Lower lobe of right lung (tissue), 2 donors: ENCODE results near the gene LRP5. TPM values are rescaled to one million over a fixed set of nuclear protein-coding genes. Genes with fewer than 3 reads are reported as not detected.

Experiments
- ATAC-seq, 2 donors: fragments of 200-7000 bp; cut with Tn5 transposase; one replicate each; pipeline ENCODE4 v1.9.1; 2020 to 2022; ENCODE audit warnings: mild to moderate bottlenecking in 2 of 2, moderate library complexity in 2 of 2
- DNase-seq: peaks from one replicate; pipeline ENCODE4 v3.0.0-alpha.2; 2020
- H3K27ac ChIP-seq: fragments of 200-600 bp; one replicate; pipeline ENCODE4 v1.8.0; 2022
- H3K27me3 ChIP-seq: fragments of 200-600 bp; one replicate; pipeline ENCODE4 v1.8.0; 2022; ENCODE audit warnings: low read depth
- H3K36me3 ChIP-seq: fragments of 200-600 bp; one replicate; pipeline ENCODE4 v1.8.0; 2022; ENCODE audit warnings: mild to moderate bottlenecking
- H3K4me1 ChIP-seq: fragments of 200-600 bp; one replicate; pipeline ENCODE4 v1.8.0; 2022
- H3K4me3 ChIP-seq: fragments of 200-600 bp; one replicate; pipeline ENCODE4 v1.8.0; 2022; ENCODE audit warnings: mild to moderate bottlenecking
- H3K9me3 ChIP-seq: fragments of 200-600 bp; one replicate; pipeline ENCODE4 v1.8.0; 2022
- intact Hi-C: fragments of 100-400 bp; cut with DNase I; formaldehyde crosslinking; loops from one replicate; pipeline ENCODE4 v1.11.0; 2022
- total RNA-seq: library from RNA; stranded (reverse); fragmentation: NEBNext Ultra II Directional; extraction: Animal tissue kit (Norgen Biotek cat#: 25700); gene quantifications from one replicate; pipeline ENCODE4 v1.2.1, GENCODE V29; 2021
- TF ChIP-seq, protein P1 (sequence below): fragments of 200-600 bp; IDR thresholded peaks from one replicate; pipeline ENCODE4 v1.8.0; 2022; ENCODE audit warnings: antibody characterized with exemption, mild to moderate bottlenecking
- donor health status: DM: no; HTN: yes; CAD: no; lungs with severe emphysema.

LRP5 gene
- total RNA-seq, 1 donor from 2014 or later = 66.1 TPM

DNA sequence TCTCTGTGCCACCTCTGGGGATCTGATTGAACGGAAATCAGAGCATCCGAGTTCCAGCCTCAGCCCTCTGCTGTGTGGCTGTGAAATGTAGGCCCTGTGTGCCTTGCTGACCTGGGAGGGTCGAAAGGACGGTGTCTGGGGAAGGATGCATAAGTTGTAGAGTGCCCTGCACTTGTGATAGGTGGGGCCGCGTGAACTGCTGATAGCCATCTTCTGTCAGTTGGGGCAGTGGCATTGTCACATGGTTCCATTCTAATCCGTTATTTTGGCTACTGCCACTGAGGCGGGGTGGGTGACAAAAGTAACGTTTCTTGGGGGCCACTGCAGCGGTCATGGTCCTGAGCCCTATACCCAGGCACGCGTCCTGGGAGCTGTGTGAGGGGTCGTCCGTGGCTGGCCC is 63.4 kb downstream of the LRP5 start:
- ATAC-seq (no peak), DNase-seq (no peak)
- Histone ChIP-seq H3K4me3 (no peak overlapping the region), H3K27me3 (no peaks in the 10 kb centered on the region), H3K27ac (no peak overlapping the region), H3K9me3 (no peaks in the 10 kb centered on the region), H3K36me3 (no peaks in the 10 kb centered on the region), H3K4me1 (peaks cover 86% of the 10 kb centered on the region)
- intact Hi-C loops = no loop called here
- TF ChIP-seq, protein P1, sequence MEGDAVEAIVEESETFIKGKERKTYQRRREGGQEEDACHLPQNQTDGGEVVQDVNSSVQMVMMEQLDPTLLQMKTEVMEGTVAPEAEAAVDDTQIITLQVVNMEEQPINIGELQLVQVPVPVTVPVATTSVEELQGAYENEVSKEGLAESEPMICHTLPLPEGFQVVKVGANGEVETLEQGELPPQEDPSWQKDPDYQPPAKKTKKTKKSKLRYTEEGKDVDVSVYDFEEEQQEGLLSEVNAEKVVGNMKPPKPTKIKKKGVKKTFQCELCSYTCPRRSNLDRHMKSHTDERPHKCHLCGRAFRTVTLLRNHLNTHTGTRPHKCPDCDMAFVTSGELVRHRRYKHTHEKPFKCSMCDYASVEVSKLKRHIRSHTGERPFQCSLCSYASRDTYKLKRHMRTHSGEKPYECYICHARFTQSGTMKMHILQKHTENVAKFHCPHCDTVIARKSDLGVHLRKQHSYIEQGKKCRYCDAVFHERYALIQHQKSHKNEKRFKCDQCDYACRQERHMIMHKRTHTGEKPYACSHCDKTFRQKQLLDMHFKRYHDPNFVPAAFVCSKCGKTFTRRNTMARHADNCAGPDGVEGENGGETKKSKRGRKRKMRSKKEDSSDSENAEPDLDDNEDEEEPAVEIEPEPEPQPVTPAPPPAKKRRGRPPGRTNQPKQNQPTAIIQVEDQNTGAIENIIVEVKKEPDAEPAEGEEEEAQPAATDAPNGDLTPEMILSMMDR = no peak

DNA sequence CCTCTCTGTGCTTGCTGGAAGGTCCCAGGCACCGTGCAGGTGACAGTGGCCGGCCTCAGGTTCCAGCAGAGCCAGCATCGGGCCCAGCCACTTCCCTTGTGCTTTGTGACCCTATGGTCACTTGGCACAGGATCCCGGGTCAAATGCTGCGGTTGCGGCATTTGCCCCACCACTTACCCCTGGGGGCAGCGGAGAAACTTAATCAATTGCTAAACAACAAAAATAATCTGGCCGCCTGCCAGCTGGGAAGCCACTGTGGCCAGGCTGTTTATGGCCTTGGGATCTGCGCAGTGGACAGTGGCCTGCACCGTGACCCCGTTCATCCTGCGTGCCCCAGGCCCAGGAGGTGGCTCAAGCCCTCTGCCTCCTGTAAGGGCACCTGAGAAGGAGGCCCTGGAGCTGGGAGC is 65.0 kb downstream of the LRP5 start:
- intact Hi-C loops = no loop called here

DNA sequence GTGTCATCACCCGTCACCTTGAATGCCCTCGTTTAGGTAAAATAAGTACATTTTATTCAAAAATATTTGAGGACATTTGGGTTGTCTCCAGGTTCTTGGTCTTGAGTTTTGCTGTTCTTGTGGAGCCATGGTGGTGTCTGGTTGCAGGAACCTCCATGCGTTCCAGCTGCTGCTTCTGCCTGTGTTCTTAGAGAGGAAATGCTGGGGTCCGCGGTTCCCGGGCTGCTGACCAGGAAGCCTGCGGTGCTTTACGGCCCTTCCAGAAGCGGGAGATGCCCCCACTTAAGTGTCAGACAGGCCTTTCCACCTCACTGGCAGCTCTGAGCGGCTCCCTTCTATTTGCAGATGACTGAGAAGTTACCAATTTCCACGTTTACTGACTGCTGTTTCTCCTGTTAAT is 66.8 kb downstream of the LRP5 start:
- DNase-seq (no peak), ATAC-seq (no peak)
- TF ChIP-seq, protein P1 = no peak
- no peaks in the 10 kb centered on the region for H3K9me3 ChIP-seq
- H3K4me1 ChIP-seq = peaks cover 93% of the 10 kb centered on the region
- no peak overlapping the region for H3K4me3 ChIP-seq
- no peaks in the 10 kb centered on the region for H3K27me3 ChIP-seq
- H3K36me3 ChIP-seq = no peaks in the 10 kb centered on the region
- H3K27ac ChIP-seq = peak overlapping the region; percentile 78
- intact Hi-C loops = no loop called here

More for the DNA sequence above, 65.0 kb downstream of the LRP5 start:
- ATAC-seq = no peak
- Histone ChIP-seq H3K4me1 (peaks cover 90% of the 10 kb centered on the region), H3K9me3 (no peaks in the 10 kb centered on the region), H3K27me3 (no peaks in the 10 kb centered on the region), H3K36me3 (no peaks in the 10 kb centered on the region), H3K27ac (peak overlapping the region; percentile 24), H3K4me3 (no peak overlapping the region)
- TF ChIP-seq, protein P1 = no peak
- DNase-seq = no peak

DNA sequence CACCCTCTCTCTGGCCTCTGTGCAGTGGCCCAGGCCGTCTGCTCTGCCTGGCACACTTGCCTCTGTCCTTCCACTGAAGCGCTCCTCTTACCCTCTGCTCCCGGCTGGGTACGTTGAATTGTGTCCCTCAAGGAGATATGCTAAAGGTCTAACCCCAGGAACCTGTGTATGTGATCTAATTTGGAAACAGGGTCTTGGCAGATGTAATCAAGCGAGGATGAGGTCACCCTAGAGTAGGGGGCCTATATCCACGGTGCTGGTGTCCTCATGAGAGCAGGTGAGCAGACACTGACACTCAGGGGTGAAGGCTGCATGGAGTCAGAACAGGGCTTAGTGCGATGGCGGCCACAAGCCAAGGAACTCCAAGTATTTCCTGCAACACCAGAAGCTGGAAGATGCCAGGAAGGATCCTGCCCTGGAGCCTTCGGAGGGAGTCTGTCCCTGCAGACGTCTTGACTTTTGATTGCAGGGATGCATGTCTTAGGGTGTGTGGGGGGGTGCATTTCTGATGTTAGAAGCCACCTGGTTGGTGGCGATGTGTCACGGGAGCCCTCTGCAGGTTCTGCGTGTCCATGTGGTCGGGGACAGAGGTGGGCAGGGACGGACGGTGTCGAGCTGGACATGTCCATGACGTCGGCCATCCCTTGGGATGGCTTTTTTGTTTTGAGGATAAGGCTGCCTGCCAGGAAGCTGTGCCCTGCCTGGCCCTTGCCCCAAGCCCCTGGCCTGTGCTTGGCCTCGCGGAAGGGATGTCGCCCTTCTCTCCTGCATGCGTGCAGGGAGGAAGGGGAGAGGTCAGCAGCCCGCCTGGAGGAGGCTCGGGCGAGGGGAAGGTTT is 68.6 kb downstream of the LRP5 start:
- H3K4me1 ChIP-seq = peaks cover 79% of the 10 kb centered on the region
- peak overlapping the region; percentile 78 for H3K27ac ChIP-seq
- peak overlapping the region; percentile 29 for H3K4me3 ChIP-seq
- TF ChIP-seq, protein P1 = no peak
- no peaks in the 10 kb centered on the region for H3K27me3 ChIP-seq
- DNase-seq (no peak), ATAC-seq (peak; percentile 21 to 22)
- H3K9me3 ChIP-seq = no peaks in the 10 kb centered on the region
- no peaks in the 10 kb centered on the region for H3K36me3 ChIP-seq
- intact Hi-C loops = no loop called here

DNA sequence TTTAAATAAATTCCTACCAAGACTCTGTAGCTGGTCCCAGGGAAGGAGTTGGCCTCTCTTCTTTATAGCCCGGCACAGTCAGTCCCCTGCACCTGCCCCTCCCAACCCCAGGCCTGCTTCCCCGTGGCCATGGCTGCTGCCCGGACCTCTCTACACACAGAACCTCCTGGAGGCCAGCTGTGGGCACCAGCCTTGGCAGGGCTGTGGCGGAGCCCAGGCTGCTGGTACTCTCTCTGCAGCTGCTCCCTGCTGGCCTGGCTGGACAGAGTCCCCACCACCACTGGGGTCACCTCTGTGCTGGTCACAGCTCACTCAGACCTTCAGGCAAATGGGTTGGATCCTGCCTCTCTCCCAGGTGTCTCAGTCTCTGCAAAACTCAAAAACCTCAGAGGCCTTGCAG is 69.3 kb downstream of the LRP5 start:
- peaks cover 7% of the 10 kb centered on the region for H3K36me3 ChIP-seq
- peak overlapping the region; percentile 29 for H3K4me3 ChIP-seq
- ATAC-seq = peak in 1 of 2 donors; percentile 2
- TF ChIP-seq, protein P1 = no peak
- intact Hi-C loops = no loop called here
- no peaks in the 10 kb centered on the region for H3K9me3 ChIP-seq
- DNase-seq = no peak
- H3K27me3 ChIP-seq = no peaks in the 10 kb centered on the region
- H3K4me1 ChIP-seq = peaks cover 74% of the 10 kb centered on the region
- H3K27ac ChIP-seq = peak overlapping the region; percentile 78
